Panc1 (cell line): ENCODE measurements around the gene SYTL4. TPM values are rescaled to one million over a fixed set of nuclear protein-coding genes. Genes with fewer than 3 reads are reported as not detected.

ENCODE experiments used
- ATAC-seq: fragments of 200-7000 bp; cut with Tn5 transposase; 2 replicates; pipeline ENCODE4 v1.9.1; 2020; ENCODE audit warnings: mild to moderate bottlenecking, moderate library complexity
- BruUV-seq: library from RNA; stranded (reverse); fragments of 400-500 nt; replicated peaks from 2 replicates; lab custom pipeline; 2021; lab: Mats Ljungman, UMichigan
- CTCF ChIA-PET: fragments of 300-600 bp; sonication (Branson Sonifier 250); formaldehyde crosslinking; loops from one replicate; lab custom pipeline; 2022; ENCODE audit warnings: antibody characterized with exemption; lab: Charles Lee
- POLR2A ChIA-PET: fragments of 300-600 bp; sonication (Branson Sonifier 250); formaldehyde crosslinking; loops from one replicate; lab custom pipeline; 2022; ENCODE audit warnings: antibody characterized with exemption; lab: Charles Lee
- DNase-seq: peaks from one replicate; pipeline ENCODE4 v3.0.0-alpha.2; 2010; ENCODE audit warnings: low read depth, low spot score
- H3K27ac ChIP-seq: 2 replicates; pipeline ENCODE4 v1.5.1; 2011; ENCODE audit warnings: mild to moderate bottlenecking, low read length, inconsistent platforms
- H3K27me3 ChIP-seq: fragments of 200-500 bp; sonication (Bioruptor generic); 2 replicates; pipeline ENCODE4 v1.6.0; 2014; ENCODE audit warnings: low read length, inconsistent platforms; ENCODE audit not compliant: control insufficient read depth, insufficient read depth
- H3K36me3 ChIP-seq: fragments of 200-500 bp; sonication (Bioruptor generic); 2 replicates; pipeline ENCODE4 v1.5.1; 2014; ENCODE audit warnings: inconsistent platforms, mild to moderate bottlenecking, low read length, moderate library complexity; ENCODE audit not compliant: control insufficient read depth, insufficient read depth
- H3K4me1 ChIP-seq: 2 replicates; pipeline ENCODE4 v1.5.1; 2011; ENCODE audit warnings: inconsistent platforms, mild to moderate bottlenecking, low read length, moderate library complexity; ENCODE audit not compliant: control insufficient read depth, insufficient read depth
- H3K4me3 ChIP-seq, 2 experiments: 2 replicates each; pipeline ENCODE4 v1.5.1; 2011 to 2012; ENCODE audit warnings: low read depth in 2 of 2, low read length in 2 of 2, mild to moderate bottlenecking in 2 of 2, inconsistent platforms in 1 of 2, moderate library complexity in 1 of 2
- H3K9me3 ChIP-seq: fragments of 200-500 bp; sonication (Bioruptor generic); 2 replicates; pipeline ENCODE4 v1.5.1; 2014; ENCODE audit warnings: low read depth, mild to moderate bottlenecking, inconsistent platforms, low read length, moderate library complexity; ENCODE audit not compliant: control insufficient read depth, insufficient read depth
- POLR2AphosphoS5 ChIP-seq: IDR thresholded peaks from 2 replicates; pipeline ENCODE4 v1.6.1; 2012; ENCODE audit warnings: mild to moderate bottlenecking, low read depth, low read length, moderate library complexity
- SIN3A ChIP-seq: IDR thresholded peaks from 2 replicates; pipeline ENCODE4 v1.6.1; 2012; ENCODE audit warnings: low read depth, mild to moderate bottlenecking, low read length, moderate library complexity, borderline replicate concordance; ENCODE audit not compliant: insufficient read depth
- TCF7L2 ChIP-seq: IDR thresholded peaks from 2 replicates; pipeline ENCODE4 v1.6.1; 2011; ENCODE audit warnings: mild to moderate bottlenecking, low read depth, low read length, inconsistent platforms
- in situ Hi-C: cut with HindIII; loops from 2 replicates; pipeline ENCODE4 v1.10.0; 2016; ENCODE audit warnings: low sequenced_read_pairs, low pct_unique_long_range_greater_than_20kb
- intact Hi-C: fragments of 100-400 bp; cut with micrococcal nuclease; formaldehyde crosslinking; loops from one replicate; pipeline ENCODE4 v1.10.0; 2022; ENCODE audit not compliant: unreplicated experiment
- total RNA-seq: library from RNA; stranded (reverse); gene quantifications from one replicate; pipeline ENCODE4 v1.2.1, GENCODE V29; 2021; ENCODE audit not compliant: unreplicated experiment
- TF ChIP-seq, protein P1 (sequence below): fragments of 450-650 bp; IDR thresholded peaks from 2 replicates; pipeline ENCODE4 v1.5.1; 2017; ENCODE audit warnings: mild to moderate bottlenecking
- TF ChIP-seq, protein P2 (sequence below), 2 experiments: IDR thresholded peaks; 2 replicates each; pipeline ENCODE4 v1.6.1; 2011 to 2012; ENCODE audit warnings: low read depth in 2 of 2, control low read depth in 1 of 2, low read length in 1 of 2, mild to moderate bottlenecking in 1 of 2, moderate library complexity in 1 of 2; ENCODE audit not compliant: insufficient read depth in 1 of 2

Gene SYTL4
- total RNA-seq, 1 experiment from 2014 or later: 0.15 TPM

DNA sequence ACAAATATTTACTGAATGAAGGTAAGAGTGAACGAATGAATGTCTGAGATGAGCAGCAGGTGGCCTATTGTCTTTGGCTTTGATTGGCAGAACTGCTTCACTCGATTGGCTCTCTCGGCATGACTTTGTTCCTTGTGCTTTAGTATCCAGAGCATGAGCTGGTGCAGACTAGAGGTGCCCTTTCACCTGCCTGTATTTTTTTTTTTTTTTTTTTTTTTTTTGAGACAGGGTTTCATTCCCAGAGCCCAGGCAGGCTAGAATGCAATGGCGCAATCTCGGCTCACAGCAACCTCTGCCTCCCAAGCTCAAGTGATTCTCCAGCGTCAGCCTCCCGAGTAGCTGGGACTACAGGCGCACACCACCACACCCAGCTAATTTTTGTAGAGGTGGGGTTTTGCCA lies 49.0 kb downstream of the SYTL4 start:
- Histone ChIP-seq H3K4me3 (no peak overlapping the region), H3K27me3 (no peaks in the 10 kb centered on the region), H3K9me3 (no peaks in the 10 kb centered on the region), H3K36me3 (no peaks in the 10 kb centered on the region), H3K27ac (no peak overlapping the region), H3K4me1 (no peaks in the 10 kb centered on the region)
- no TSS peak for BruUV-seq
- no peak for ATAC-seq
- intact Hi-C loops (no loop called here), in situ Hi-C loops (no loop called here)
- POLR2A ChIA-PET: no interaction called here
- CTCF ChIA-PET: interaction anchor here (2.4 kb wide), 1 partner anchor 86 kb away, joined by 8 read pairs; no protein-coding TSS in a partner anchor
- DNase-seq: no peak
- no peak for TF ChIP-seq POLR2AphosphoS5
- no peak for TF ChIP-seq TCF7L2
- TF ChIP-seq SIN3A: no peak
- TF ChIP-seq, protein P1, sequence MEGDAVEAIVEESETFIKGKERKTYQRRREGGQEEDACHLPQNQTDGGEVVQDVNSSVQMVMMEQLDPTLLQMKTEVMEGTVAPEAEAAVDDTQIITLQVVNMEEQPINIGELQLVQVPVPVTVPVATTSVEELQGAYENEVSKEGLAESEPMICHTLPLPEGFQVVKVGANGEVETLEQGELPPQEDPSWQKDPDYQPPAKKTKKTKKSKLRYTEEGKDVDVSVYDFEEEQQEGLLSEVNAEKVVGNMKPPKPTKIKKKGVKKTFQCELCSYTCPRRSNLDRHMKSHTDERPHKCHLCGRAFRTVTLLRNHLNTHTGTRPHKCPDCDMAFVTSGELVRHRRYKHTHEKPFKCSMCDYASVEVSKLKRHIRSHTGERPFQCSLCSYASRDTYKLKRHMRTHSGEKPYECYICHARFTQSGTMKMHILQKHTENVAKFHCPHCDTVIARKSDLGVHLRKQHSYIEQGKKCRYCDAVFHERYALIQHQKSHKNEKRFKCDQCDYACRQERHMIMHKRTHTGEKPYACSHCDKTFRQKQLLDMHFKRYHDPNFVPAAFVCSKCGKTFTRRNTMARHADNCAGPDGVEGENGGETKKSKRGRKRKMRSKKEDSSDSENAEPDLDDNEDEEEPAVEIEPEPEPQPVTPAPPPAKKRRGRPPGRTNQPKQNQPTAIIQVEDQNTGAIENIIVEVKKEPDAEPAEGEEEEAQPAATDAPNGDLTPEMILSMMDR: no peak
- TF ChIP-seq, protein P2, sequence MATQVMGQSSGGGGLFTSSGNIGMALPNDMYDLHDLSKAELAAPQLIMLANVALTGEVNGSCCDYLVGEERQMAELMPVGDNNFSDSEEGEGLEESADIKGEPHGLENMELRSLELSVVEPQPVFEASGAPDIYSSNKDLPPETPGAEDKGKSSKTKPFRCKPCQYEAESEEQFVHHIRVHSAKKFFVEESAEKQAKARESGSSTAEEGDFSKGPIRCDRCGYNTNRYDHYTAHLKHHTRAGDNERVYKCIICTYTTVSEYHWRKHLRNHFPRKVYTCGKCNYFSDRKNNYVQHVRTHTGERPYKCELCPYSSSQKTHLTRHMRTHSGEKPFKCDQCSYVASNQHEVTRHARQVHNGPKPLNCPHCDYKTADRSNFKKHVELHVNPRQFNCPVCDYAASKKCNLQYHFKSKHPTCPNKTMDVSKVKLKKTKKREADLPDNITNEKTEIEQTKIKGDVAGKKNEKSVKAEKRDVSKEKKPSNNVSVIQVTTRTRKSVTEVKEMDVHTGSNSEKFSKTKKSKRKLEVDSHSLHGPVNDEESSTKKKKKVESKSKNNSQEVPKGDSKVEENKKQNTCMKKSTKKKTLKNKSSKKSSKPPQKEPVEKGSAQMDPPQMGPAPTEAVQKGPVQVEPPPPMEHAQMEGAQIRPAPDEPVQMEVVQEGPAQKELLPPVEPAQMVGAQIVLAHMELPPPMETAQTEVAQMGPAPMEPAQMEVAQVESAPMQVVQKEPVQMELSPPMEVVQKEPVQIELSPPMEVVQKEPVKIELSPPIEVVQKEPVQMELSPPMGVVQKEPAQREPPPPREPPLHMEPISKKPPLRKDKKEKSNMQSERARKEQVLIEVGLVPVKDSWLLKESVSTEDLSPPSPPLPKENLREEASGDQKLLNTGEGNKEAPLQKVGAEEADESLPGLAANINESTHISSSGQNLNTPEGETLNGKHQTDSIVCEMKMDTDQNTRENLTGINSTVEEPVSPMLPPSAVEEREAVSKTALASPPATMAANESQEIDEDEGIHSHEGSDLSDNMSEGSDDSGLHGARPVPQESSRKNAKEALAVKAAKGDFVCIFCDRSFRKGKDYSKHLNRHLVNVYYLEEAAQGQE (IDR thresholded peaks at IDR 0.05; ENCODE audit: insufficient read depth in 1 of 2, low read depth in 2 of 2, low read length in 1 of 2): no peak

DNA sequence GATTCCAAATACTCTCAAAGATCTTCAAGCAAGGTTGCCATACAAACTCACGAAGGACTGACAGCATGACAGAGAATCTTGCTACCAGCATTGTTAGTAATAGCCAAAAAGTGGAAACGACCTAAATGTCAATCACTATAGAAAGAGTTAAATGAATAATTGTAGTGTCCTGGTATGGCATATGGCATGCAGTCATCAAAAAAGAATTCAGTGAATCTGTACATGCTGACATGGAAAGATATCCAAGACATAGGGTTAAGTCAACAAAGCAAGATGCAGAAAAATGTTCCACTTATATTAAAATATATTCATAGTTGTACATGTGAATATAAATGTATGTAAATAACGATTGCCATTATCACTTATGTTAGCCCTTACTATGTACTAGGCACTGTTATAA lies 50.3 kb downstream of the SYTL4 start:
- H3K27me3 ChIP-seq: no peaks in the 10 kb centered on the region
- no peak overlapping the region for H3K27ac ChIP-seq
- no peaks in the 10 kb centered on the region for H3K36me3 ChIP-seq
- H3K4me1 ChIP-seq: no peaks in the 10 kb centered on the region
- intact Hi-C loops: no loop called here
- in situ Hi-C loops: no loop called here
- H3K4me3 ChIP-seq: no peak overlapping the region
- TF ChIP-seq, protein P1: no peak
- TF ChIP-seq SIN3A (no peak), TCF7L2 (no peak), POLR2AphosphoS5 (no peak)
- TF ChIP-seq, protein P2 (IDR thresholded peaks at IDR 0.05; ENCODE audit: insufficient read depth in 1 of 2, low read depth in 2 of 2, low read length in 1 of 2): no peak
- ChIA-PET CTCF (no interaction called here), POLR2A (no interaction called here)
- H3K9me3 ChIP-seq: no peaks in the 10 kb centered on the region
- BruUV-seq: no TSS peak
- DNase-seq: no peak
- ATAC-seq: no peak
